Activated naive CD8-positive, alpha-beta T cell treated with anti-CD3 and anti-CD28 coated beads for 36 hours (primary cell): Measurements from ENCODE around the gene RIMBP3B. TPM values are rescaled to one million over a fixed set of nuclear protein-coding genes. Genes with fewer than 3 reads are reported as not detected.
A peak's percentile ranks its signal among the peaks of the same experiment; 100 is the strongest.
"Not testable (repeated sequence)": the region's sequence is repeated elsewhere in the genome, so short reads cannot be mapped to it uniquely, and the experiment has no call there.

Experiments used
- DNase-seq: peaks from one replicate; pipeline ENCODE4 v3.0.0; 2021
- H3K27ac Mint-ChIP-seq: one replicate; pipeline ENCODE4 v1.8.0; 2022; ENCODE audit warnings: mild to moderate bottlenecking, moderate library complexity, mixed read lengths
- H3K27me3 Mint-ChIP-seq: one replicate; pipeline ENCODE4 v1.8.0; 2022; ENCODE audit warnings: mild to moderate bottlenecking, mixed read lengths
- H3K36me3 Mint-ChIP-seq: one replicate; pipeline ENCODE4 v1.8.0; 2021; ENCODE audit warnings: mild to moderate bottlenecking, mixed read lengths
- H3K4me1 Mint-ChIP-seq: one replicate; pipeline ENCODE4 v1.8.0; 2021; ENCODE audit warnings: mixed read lengths
- H3K4me3 Mint-ChIP-seq: one replicate; pipeline ENCODE4 v1.8.0; 2022; ENCODE audit warnings: mild to moderate bottlenecking, moderate library complexity, mixed read lengths
- H3K9me3 Mint-ChIP-seq: one replicate; pipeline ENCODE4 v1.8.0; 2022; ENCODE audit warnings: mixed read lengths
- total RNA-seq, 2 experiments: library from RNA; stranded (reverse); gene quantifications; one replicate each; pipeline ENCODE4 v1.2.3, GENCODE V29; 2021

The RIMBP3B gene
- total RNA-seq, 2 experiments from 2014 or later, result 0.19 to 0.32 TPM

- H3K27ac Mint-ChIP-seq, H3K36me3 Mint-ChIP-seq, H3K4me1 Mint-ChIP-seq, DNase-seq, H3K4me3 Mint-ChIP-seq, H3K27me3 Mint-ChIP-seq, H3K9me3 Mint-ChIP-seq: not testable (repeated sequence)
Measured at GRCh38 chr22:21394613-21395012, 11.1 kb downstream of the RIMBP3B start.

- H3K4me3 Mint-ChIP-seq, H3K27me3 Mint-ChIP-seq, H3K4me1 Mint-ChIP-seq, H3K27ac Mint-ChIP-seq, DNase-seq, H3K36me3 Mint-ChIP-seq, H3K9me3 Mint-ChIP-seq: not testable (repeated sequence)
Measured at GRCh38 chr22:21401197-21401969, 17.8 kb downstream of the RIMBP3B start.

- H3K27ac Mint-ChIP-seq, DNase-seq, H3K36me3 Mint-ChIP-seq, H3K9me3 Mint-ChIP-seq, H3K4me1 Mint-ChIP-seq, H3K27me3 Mint-ChIP-seq, H3K4me3 Mint-ChIP-seq: not testable (repeated sequence)
Measured at GRCh38 chr22:21402763-21403314, 19.3 kb downstream of the RIMBP3B start.

- not testable (repeated sequence) for H3K4me3 Mint-ChIP-seq, H3K9me3 Mint-ChIP-seq, H3K36me3 Mint-ChIP-seq, H3K4me1 Mint-ChIP-seq, H3K27ac Mint-ChIP-seq, H3K27me3 Mint-ChIP-seq, DNase-seq
Measured at GRCh38 chr22:21407139-21407538, 23.6 kb downstream of the RIMBP3B start.

GRCh38 chr22:21407792-21408191 lies 24.2 kb downstream of the RIMBP3B start:
- not testable (repeated sequence) for H3K4me3 Mint-ChIP-seq, H3K27ac Mint-ChIP-seq, DNase-seq, H3K4me1 Mint-ChIP-seq, H3K9me3 Mint-ChIP-seq, H3K36me3 Mint-ChIP-seq, H3K27me3 Mint-ChIP-seq

GRCh38 chr22:21416375-21416774 lies 32.8 kb downstream of the RIMBP3B start:
- H3K4me3 Mint-ChIP-seq, H3K36me3 Mint-ChIP-seq, H3K4me1 Mint-ChIP-seq, H3K9me3 Mint-ChIP-seq, H3K27me3 Mint-ChIP-seq, DNase-seq, H3K27ac Mint-ChIP-seq: not testable (repeated sequence)

GRCh38 chr22:21417227-21417746 lies 33.7 kb downstream of the RIMBP3B start, which contains the start of gene HIC2:
Gene HIC2, plus strand, starts transcription at chr22:21417371. Its CDS starts 25,461 bp downstream, at chr22:21442832.
- H3K36me3 Mint-ChIP-seq, H3K4me1 Mint-ChIP-seq, H3K27me3 Mint-ChIP-seq, H3K9me3 Mint-ChIP-seq, H3K27ac Mint-ChIP-seq: not testable (repeated sequence)
- peak within 1 kb of the TSS; percentile 64 for H3K4me3 Mint-ChIP-seq
- peak; percentile 34 for DNase-seq

GRCh38 chr22:21417853-21418252 lies 34.3 kb downstream of the RIMBP3B start:
- not testable (repeated sequence) for H3K4me1 Mint-ChIP-seq, H3K27ac Mint-ChIP-seq, H3K27me3 Mint-ChIP-seq, H3K9me3 Mint-ChIP-seq, H3K36me3 Mint-ChIP-seq
- DNase-seq, result peak; percentile 41
- H3K4me3 Mint-ChIP-seq, result peak overlapping the region; percentile 64

- H3K4me3 Mint-ChIP-seq, DNase-seq, H3K4me1 Mint-ChIP-seq, H3K27me3 Mint-ChIP-seq, H3K9me3 Mint-ChIP-seq, H3K27ac Mint-ChIP-seq, H3K36me3 Mint-ChIP-seq: not testable (repeated sequence)
Measured at GRCh38 chr22:21418974-21419638, 35.6 kb downstream of the RIMBP3B start.

GRCh38 chr22:21420180-21420763 lies 36.7 kb downstream of the RIMBP3B start:
- H3K27ac Mint-ChIP-seq, H3K4me3 Mint-ChIP-seq, H3K9me3 Mint-ChIP-seq, DNase-seq, H3K27me3 Mint-ChIP-seq, H3K4me1 Mint-ChIP-seq, H3K36me3 Mint-ChIP-seq: not testable (repeated sequence)

- not testable (repeated sequence) for H3K27me3 Mint-ChIP-seq, H3K4me1 Mint-ChIP-seq, DNase-seq, H3K4me3 Mint-ChIP-seq, H3K27ac Mint-ChIP-seq, H3K36me3 Mint-ChIP-seq, H3K9me3 Mint-ChIP-seq
Measured at GRCh38 chr22:21424084-21424709, 40.6 kb downstream of the RIMBP3B start.

GRCh38 chr22:21434378-21435233 lies 51.1 kb downstream of the RIMBP3B start:
- not testable (repeated sequence) for H3K4me3 Mint-ChIP-seq, H3K4me1 Mint-ChIP-seq, H3K27ac Mint-ChIP-seq, H3K36me3 Mint-ChIP-seq, DNase-seq, H3K9me3 Mint-ChIP-seq, H3K27me3 Mint-ChIP-seq

GRCh38 chr22:21435998-21436810 lies 52.7 kb downstream of the RIMBP3B start:
- not testable (repeated sequence) for H3K27ac Mint-ChIP-seq, H3K4me3 Mint-ChIP-seq, H3K36me3 Mint-ChIP-seq, DNase-seq, H3K27me3 Mint-ChIP-seq, H3K9me3 Mint-ChIP-seq, H3K4me1 Mint-ChIP-seq

GRCh38 chr22:21438013-21438412 lies 54.5 kb downstream of the RIMBP3B start:
- H3K9me3 Mint-ChIP-seq, H3K27ac Mint-ChIP-seq: not testable (repeated sequence)

More at GRCh38 chr22:21438013-21438412, 54.5 kb downstream of the RIMBP3B start:
- not testable (repeated sequence) for H3K36me3 Mint-ChIP-seq, DNase-seq, H3K4me1 Mint-ChIP-seq, H3K4me3 Mint-ChIP-seq, H3K27me3 Mint-ChIP-seq
